SU-DHL-6 (cell line): ENCODE measurements around the gene PCDH12.

Source experiments
- EZH2phosphoT487 ChIP-seq: fragments of 200-600 bp; sonication (generic), shearing (Covaris generic); conservative IDR thresholded peaks from 2 replicates; pipeline ENCODE4 v1.6.1; 2018; ENCODE audit warnings: mild to moderate bottlenecking, antibody characterized with exemption, low read length, moderate library complexity, mixed read lengths
- TF ChIP-seq, protein P1 (sequence below): fragments of 200-600 bp; sonication (generic); IDR thresholded peaks from one replicate; pipeline ENCODE4 v1.5.1; 2017; ENCODE audit warnings: antibody characterized with exemption, mild to moderate bottlenecking, low read length, moderate library complexity; ENCODE audit not compliant: insufficient read depth, poor library complexity, severe bottlenecking

DNA sequence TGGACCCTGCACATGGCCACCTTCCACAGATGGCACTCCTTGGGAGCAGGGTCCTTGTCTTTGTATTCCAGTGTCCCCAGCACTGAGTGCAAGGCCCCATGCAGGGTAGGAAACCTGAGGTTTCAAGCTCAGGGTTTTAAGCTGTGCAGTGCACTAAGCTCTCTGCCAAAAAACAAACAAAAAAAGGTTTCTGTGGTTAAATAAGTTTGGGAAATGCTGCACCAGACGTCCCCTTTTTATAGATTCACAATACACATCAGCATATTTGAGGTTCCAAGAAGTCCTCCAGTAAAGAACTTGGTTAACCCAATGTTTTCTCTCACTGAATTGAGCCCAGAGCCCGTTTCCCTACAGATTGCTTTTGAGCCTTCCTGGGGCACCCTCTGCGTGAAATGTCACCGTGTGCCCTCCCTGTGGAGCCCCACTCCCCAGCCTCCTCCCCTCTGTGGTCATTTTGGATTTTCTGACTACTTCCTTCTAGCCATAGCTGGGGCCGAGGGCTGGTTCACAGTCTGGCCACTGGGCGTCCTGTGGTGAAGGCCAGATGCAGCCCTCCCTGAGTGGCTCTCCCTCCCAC, 17.2 kb downstream of the PCDH12 start:
- TF ChIP-seq, protein P1, sequence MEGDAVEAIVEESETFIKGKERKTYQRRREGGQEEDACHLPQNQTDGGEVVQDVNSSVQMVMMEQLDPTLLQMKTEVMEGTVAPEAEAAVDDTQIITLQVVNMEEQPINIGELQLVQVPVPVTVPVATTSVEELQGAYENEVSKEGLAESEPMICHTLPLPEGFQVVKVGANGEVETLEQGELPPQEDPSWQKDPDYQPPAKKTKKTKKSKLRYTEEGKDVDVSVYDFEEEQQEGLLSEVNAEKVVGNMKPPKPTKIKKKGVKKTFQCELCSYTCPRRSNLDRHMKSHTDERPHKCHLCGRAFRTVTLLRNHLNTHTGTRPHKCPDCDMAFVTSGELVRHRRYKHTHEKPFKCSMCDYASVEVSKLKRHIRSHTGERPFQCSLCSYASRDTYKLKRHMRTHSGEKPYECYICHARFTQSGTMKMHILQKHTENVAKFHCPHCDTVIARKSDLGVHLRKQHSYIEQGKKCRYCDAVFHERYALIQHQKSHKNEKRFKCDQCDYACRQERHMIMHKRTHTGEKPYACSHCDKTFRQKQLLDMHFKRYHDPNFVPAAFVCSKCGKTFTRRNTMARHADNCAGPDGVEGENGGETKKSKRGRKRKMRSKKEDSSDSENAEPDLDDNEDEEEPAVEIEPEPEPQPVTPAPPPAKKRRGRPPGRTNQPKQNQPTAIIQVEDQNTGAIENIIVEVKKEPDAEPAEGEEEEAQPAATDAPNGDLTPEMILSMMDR, result no peak
- no peak for TF ChIP-seq EZH2phosphoT487
